Right lobe of liver (tissue), 6 donors: ENCODE results near the gene DENND4A. TPM values are rescaled to one million over a fixed set of nuclear protein-coding genes. Genes with fewer than 3 reads are reported as not detected.

Source experiments
- ATAC-seq, 4 donors: fragments of 200-7000 bp; cut with Tn5 transposase; one replicate each; pipeline ENCODE4 v1.9.1; 2020; ENCODE audit warnings: mild to moderate bottlenecking in 4 of 4, moderate library complexity in 4 of 4
- DNase-seq, 3 donors: peaks; one replicate each; pipeline ENCODE4 v3.0.0-alpha.2; 2020
- H3K27ac ChIP-seq, 3 donors: fragments of 200-600 bp; one replicate each; pipeline ENCODE4 v1.8.0; 2022
- H3K27me3 ChIP-seq, 2 donors: fragments of 200-600 bp; one replicate each; pipeline ENCODE4 v1.8.0; 2022
- H3K36me3 ChIP-seq, 4 donors: fragments of 200-600 bp; sonication (generic) in 1 of 4; one replicate each; pipeline versions ENCODE4 v1.5.1 to v1.8.0; 2017 to 2022; ENCODE audit warnings: control low read depth in 1 of 4
- H3K4me1 ChIP-seq, 4 donors: fragments of 200-600 bp; sonication (generic) in 1 of 4; one replicate each; pipeline versions ENCODE4 v1.5.1 to v1.8.0; 2017 to 2022; ENCODE audit warnings: control low read depth in 1 of 4
- H3K4me3 ChIP-seq, 3 donors: fragments of 200-600 bp; one replicate each; pipeline ENCODE4 v1.8.0; 2022
- H3K9me3 ChIP-seq, 4 donors: fragments of 200-600 bp; sonication (generic) in 1 of 4; one replicate each; pipeline versions ENCODE4 v1.5.1 to v1.8.0; 2017 to 2022; ENCODE audit warnings: control low read depth in 1 of 4
- CTCF ChIP-seq, 4 donors: fragments of 200-600 bp in 3 of 4; fragments of 450-650 bp in 1 of 4; IDR thresholded peaks; one replicate each; pipeline versions ENCODE4 v1.5.1 to v1.8.0; 2016 to 2022; ENCODE audit warnings: antibody characterized with exemption in 4 of 4, mild to moderate bottlenecking in 2 of 4
- POLR2A ChIP-seq: fragments of 450-650 bp; IDR thresholded peaks from one replicate; pipeline ENCODE4 v1.6.1; 2017; ENCODE audit warnings: antibody characterized with exemption, mild to moderate bottlenecking
- WGBS: methylation state at CpG from one replicate; pipeline ENCODE4 v1.1.6; 2018; ENCODE audit warnings: low coverage, low lambda C conversion rate; ENCODE audit not compliant: insufficient coverage; ENCODE audit errors: missing lambda C conversion rate; 5-methylcytosine and 5-hydroxymethylcytosine counted together
- intact Hi-C, 2 donors: fragments of 100-400 bp; cut with DNase I; formaldehyde crosslinking; loops; one replicate each; pipeline versions ENCODE4 v1.11.2 to v1.14.1; 2022
- total RNA-seq, 6 experiments: library from RNA; depleted of rRNA in 2 of 6; stranded (reverse); fragments of >200 nt in 2 of 6; fragmentation: NEBNext Ultra II Directional in 3 of 6; extraction: Animal tissue kit (Norgen Biotek cat#: 25700) in 3 of 6; gene quantifications; one replicate each; pipeline versions ENCODE4 v1.1.0 to v1.2.4, GENCODE V29; 2016 to 2023
- donor health status: DM: no; HTN: yes; CAD: no.
- donor health status: DM: no; HTN: no; CAD: no.
- donor health status: DM: no; HTN: no; CAD: no.
- donor health status: DM: no; HTN: yes; CAD: no.
- donor health status: DM: no; HTN: yes; CAD: no.

DENND4A gene
- total RNA-seq, 6 experiments from 2014 or later, result 12.7 to 32.4 (median 21.5) TPM

GRCh38 chr15:65758242-65758641 lies 33.9 kb downstream of the DENND4A start:
- TF ChIP-seq CTCF (IDR thresholded peaks at IDR 0.05), result no peak
- TF ChIP-seq POLR2A, result no peak
- H3K36me3 ChIP-seq, result peaks cover 0 to 11% (median 0%) of the 10 kb centered on the region in 4 donors
- H3K4me3 ChIP-seq, result no peak overlapping the region
- no peak overlapping the region for H3K27ac ChIP-seq
- no peaks in the 10 kb centered on the region for H3K4me1 ChIP-seq
- intact Hi-C loops, result no loop called here
- DNase-seq (no peak), ATAC-seq (no peak)
- WGBS, result 97% methylated on average over 4 of the region's 5 CpGs
- H3K9me3 ChIP-seq, result no peaks in the 10 kb centered on the region
- no peaks in the 10 kb centered on the region for H3K27me3 ChIP-seq

- Histone ChIP-seq H3K9me3 (no peaks in the 10 kb centered on the region), H3K36me3 (peaks cover 0 to 11% (median 0%) of the 10 kb centered on the region in 4 donors), H3K4me1 (no peaks in the 10 kb centered on the region), H3K27ac (no peak overlapping the region), H3K27me3 (no peaks in the 10 kb centered on the region), H3K4me3 (no peak overlapping the region)
- intact Hi-C loops, result no loop called here
- TF ChIP-seq CTCF (IDR thresholded peaks at IDR 0.05) (no peak), POLR2A (no peak)
- DNase-seq (no peak), ATAC-seq (no peak)
- 80% methylated on average over 2 of the region's 2 CpGs for WGBS
Measured at GRCh38 chr15:65757256-65757655, 34.8 kb downstream of the DENND4A start.

- DNase-seq, result no peak
- no peak overlapping the region for H3K27ac ChIP-seq
- WGBS, result 77% methylated on average over 7 of the region's 7 CpGs
- H3K4me1 ChIP-seq, result no peaks in the 10 kb centered on the region
- no peaks in the 10 kb centered on the region for H3K9me3 ChIP-seq
- intact Hi-C loops, result no loop called here
- no peaks in the 10 kb centered on the region for H3K27me3 ChIP-seq
- peaks cover 0 to 16% (median 3%) of the 10 kb centered on the region in 4 donors for H3K36me3 ChIP-seq
- TF ChIP-seq POLR2A (no peak), CTCF (IDR thresholded peaks at IDR 0.05) (no peak)
- no peak overlapping the region for H3K4me3 ChIP-seq
- ATAC-seq, result no peak
Measured at GRCh38 chr15:65752151-65752700, 39.9 kb downstream of the DENND4A start.

GRCh38 chr15:65751431-65751830 lies 40.7 kb downstream of the DENND4A start:
- no peak for TF ChIP-seq CTCF (IDR thresholded peaks at IDR 0.05)
- no peak for TF ChIP-seq POLR2A
- H3K36me3 ChIP-seq, result peaks cover 0 to 16% (median 3%) of the 10 kb centered on the region in 4 donors

GRCh38 chr15:65747265-65747664 lies 44.8 kb downstream of the DENND4A start:
- Histone ChIP-seq H3K4me1 (no peaks in the 10 kb centered on the region), H3K27me3 (no peaks in the 10 kb centered on the region), H3K9me3 (no peaks in the 10 kb centered on the region), H3K36me3 (peaks cover 0 to 6% (median 3%) of the 10 kb centered on the region in 4 donors), H3K4me3 (no peak overlapping the region), H3K27ac (no peak overlapping the region)
- no peak for ATAC-seq
- TF ChIP-seq CTCF (IDR thresholded peaks at IDR 0.05) (no peak), POLR2A (no peak)
- intact Hi-C loops, result no loop called here
- no peak for DNase-seq

More at GRCh38 chr15:65751431-65751830, 40.7 kb downstream of the DENND4A start:
- no peak for DNase-seq
- Histone ChIP-seq H3K4me3 (no peak overlapping the region), H3K27me3 (no peaks in the 10 kb centered on the region), H3K4me1 (no peaks in the 10 kb centered on the region), H3K27ac (no peak overlapping the region), H3K9me3 (no peaks in the 10 kb centered on the region)
- intact Hi-C loops, result no loop called here
- WGBS, result 81% methylated on average over 2 of the region's 2 CpGs
- ATAC-seq, result no peak
